ENCODE measurements around the gene AKT2.

- TF ChIP-seq CTCF (IDR thresholded peaks at IDR 0.05; ENCODE audit: borderline replicate concordance, extremely low read depth, low read length, poor library complexity, severe bottlenecking) (no peak), EZH2 (IDR thresholded peaks at IDR 0.05; ENCODE audit: borderline replicate concordance, low read depth, low read length, severe bottlenecking) (no peak)
These were observed 1.9 kb upstream of the AKT2 start for GRCh38 chr19:40286971-40287421.
